H1 (cell line): ENCODE measurements around the gene PPP1R12B. TPM values are rescaled to one million over a fixed set of nuclear protein-coding genes. Genes with fewer than 3 reads are reported as not detected.

ENCODE experiments used
- CTCF ChIA-PET: fragments of 300-600 bp; sonication (Branson Sonifier 250); formaldehyde crosslinking; loops from one replicate; lab custom pipeline; 2021; ENCODE audit not compliant: partially characterized antibody; lab: Charles Lee
- POLR2A ChIA-PET: fragments of 300-600 bp; sonication (Branson Sonifier 250); formaldehyde crosslinking; loops from one replicate; lab custom pipeline; 2021; ENCODE audit warnings: inconsistent platforms; ENCODE audit not compliant: partially characterized antibody; lab: Charles Lee
- DNase-seq, 2 experiments: peaks; one replicate each; pipeline versions ENCODE4 v3.0.0 to v3.0.0-alpha.2; 2010 to 2022; ENCODE audit warnings: low spot score in 2 of 2, low read depth in 1 of 2, mixed read lengths in 1 of 2
- FAIRE-seq: peaks from 2 replicates; lab custom pipeline; 2011; peaks lifted over from hg19 to GRCh38; lab: Jason Lieb, UNC
- H2AFZ ChIP-seq: 2 replicates; pipeline ENCODE4 v1.8.1; 2012; ENCODE audit warnings: low read length, inconsistent platforms
- H2AK5ac ChIP-seq: 2 replicates; pipeline ENCODE4 v1.6.1; 2013; ENCODE audit warnings: low read depth, low read length
- H2BK120ac ChIP-seq: replicated peaks from 2 replicates; pipeline ENCODE3; 2013; ENCODE audit warnings: low read depth, low read length, inconsistent platforms
- H2BK12ac ChIP-seq: 2 replicates; pipeline ENCODE4 v1.6.1; 2013; ENCODE audit warnings: low read depth, low read length
- H2BK15ac ChIP-seq: 2 replicates; pipeline ENCODE4 v1.6.1; 2013; ENCODE audit warnings: low read length
- H2BK20ac ChIP-seq: 2 replicates; pipeline ENCODE4 v1.6.1; 2013; ENCODE audit warnings: low read length
- H2BK5ac ChIP-seq: 2 replicates; pipeline ENCODE4 v1.6.1; 2013; ENCODE audit warnings: low read depth, low read length
- H3K14ac ChIP-seq: 2 replicates; pipeline ENCODE4 v1.6.1; 2013; ENCODE audit warnings: inconsistent platforms; ENCODE audit not compliant: insufficient read length
- H3K18ac ChIP-seq: 2 replicates; pipeline ENCODE4 v1.6.1; 2013; ENCODE audit warnings: low read length; ENCODE audit errors: extremely low read depth
- H3K23ac ChIP-seq: 2 replicates; pipeline ENCODE4 v1.6.1; 2013; ENCODE audit warnings: inconsistent platforms; ENCODE audit not compliant: insufficient read length
- H3K23me2 ChIP-seq: 2 replicates; pipeline ENCODE4 v1.6.1; 2013; ENCODE audit warnings: low read depth, low read length
- H3K27ac ChIP-seq: 2 replicates; pipeline ENCODE4 v1.6.1; 2011; ENCODE audit warnings: low read depth, low read length, inconsistent platforms
- H3K27me3 ChIP-seq, 4 experiments: replicated peaks in 1 of 4; 1 replicate in 1 of 4; 2 replicates in 3 of 4; pipeline versions ENCODE4 v1.6.1 to v1.8.1; 2011 to 2013; ENCODE audit warnings: low read length in 3 of 4, mild to moderate bottlenecking in 3 of 4, inconsistent platforms in 2 of 4, mixed read lengths in 2 of 4, moderate library complexity in 1 of 4; ENCODE audit not compliant: control insufficient read depth in 3 of 4, insufficient read depth in 3 of 4; ENCODE audit errors: extremely low read depth in 1 of 4
- H3K36me3 ChIP-seq, 4 experiments: 2 replicates each; pipeline versions ENCODE4 v1.6.1 to v1.8.1; 2011 to 2013; ENCODE audit warnings: mild to moderate bottlenecking in 4 of 4, low read length in 3 of 4, moderate library complexity in 2 of 4, control low read depth in 1 of 4, inconsistent platforms in 1 of 4; ENCODE audit not compliant: insufficient read depth in 4 of 4, control insufficient read depth in 2 of 4
- H3K4ac ChIP-seq: replicated peaks from 2 replicates; pipeline ENCODE3; 2013; ENCODE audit warnings: low read length, low read depth, mixed read lengths, inconsistent platforms; ENCODE audit not compliant: insufficient read length
- H3K4me1 ChIP-seq, 4 experiments: replicated peaks in 1 of 4; 1 replicate in 1 of 4; 2 replicates in 3 of 4; pipeline versions ENCODE4 v1.6.1 to v1.8.1; 2011 to 2013; ENCODE audit warnings: low read length in 3 of 4, inconsistent platforms in 2 of 4, mixed read lengths in 1 of 4; ENCODE audit not compliant: insufficient read depth in 4 of 4, control insufficient read depth in 3 of 4
- H3K4me2 ChIP-seq, 2 experiments: 2 replicates each; pipeline versions ENCODE4 v1.6.1 to v1.8.1; 2011 to 2013; ENCODE audit warnings: low read depth in 2 of 2, low read length in 2 of 2, control low read depth in 1 of 2, inconsistent platforms in 1 of 2, mild to moderate bottlenecking in 1 of 2; ENCODE audit not compliant: insufficient read depth in 1 of 2
- H3K4me3 ChIP-seq, 4 experiments: fragments of 200-600, 300-600 bp in 1 of 4; sonication (generic), shearing (Covaris generic), sonication (Bioruptor Twin) in 1 of 4; 2 replicates each; pipeline versions ENCODE4 v1.5.1 to v1.8.1; 2011 to 2016; ENCODE audit warnings: low read length in 4 of 4, low read depth in 3 of 4, control low read depth in 2 of 4, inconsistent platforms in 2 of 4, mild to moderate bottlenecking in 2 of 4, mixed read lengths in 1 of 4, moderate library complexity in 1 of 4; ENCODE audit not compliant: insufficient read depth in 2 of 4; ENCODE audit errors: extremely low read depth in 1 of 4
- H3K56ac ChIP-seq: replicated peaks from 2 replicates; pipeline ENCODE3; 2013; ENCODE audit warnings: low read depth, mild to moderate bottlenecking, mixed read lengths, low read length, inconsistent platforms; ENCODE audit not compliant: insufficient read length
- H3K79me1 ChIP-seq: 2 replicates; pipeline ENCODE4 v1.6.1; 2013; ENCODE audit warnings: low read depth, low read length, control low read depth
- H3K79me2 ChIP-seq, 2 experiments: 2 replicates each; pipeline versions ENCODE4 v1.6.1 to v1.8.1; 2012 to 2013; ENCODE audit warnings: low read length in 2 of 2, mild to moderate bottlenecking in 2 of 2, inconsistent platforms in 1 of 2; ENCODE audit not compliant: insufficient read depth in 2 of 2, control insufficient read depth in 1 of 2
- H3K9ac ChIP-seq, 4 experiments: replicated peaks in 1 of 4; 1 replicate in 1 of 4; 2 replicates in 3 of 4; pipeline versions ENCODE4 v1.6.1 to v1.8.1; 2011 to 2013; ENCODE audit warnings: low read depth in 3 of 4, low read length in 3 of 4, control low read depth in 2 of 4, mild to moderate bottlenecking in 2 of 4, moderate library complexity in 2 of 4, inconsistent platforms in 1 of 4; ENCODE audit errors: extremely low read depth in 1 of 4
- H3K9me3 ChIP-seq, 2 experiments: 2 replicates each; pipeline versions ENCODE4 v1.6.1 to v1.8.1; 2012 to 2013; ENCODE audit warnings: mild to moderate bottlenecking in 2 of 2, moderate library complexity in 2 of 2, control low read depth in 1 of 2, inconsistent platforms in 1 of 2, low read depth in 1 of 2, low read length in 1 of 2, mixed read lengths in 1 of 2; ENCODE audit not compliant: insufficient read depth in 2 of 2
- H4K20me1 ChIP-seq, 2 experiments: replicated peaks in 1 of 2; 2 replicates each; pipeline versions ENCODE3 to v1.8.1; 2011 to 2013; ENCODE audit warnings: inconsistent platforms in 2 of 2, low read length in 2 of 2, mild to moderate bottlenecking in 1 of 2; ENCODE audit not compliant: insufficient read depth in 2 of 2, control insufficient read depth in 1 of 2
- H4K5ac ChIP-seq: 2 replicates; pipeline ENCODE4 v1.6.1; 2013; ENCODE audit warnings: low read length, low read depth, mixed read lengths, inconsistent platforms; ENCODE audit not compliant: insufficient read length
- H4K8ac ChIP-seq: 2 replicates; pipeline ENCODE4 v1.8.0; 2013; ENCODE audit warnings: mild to moderate bottlenecking, moderate library complexity, low read length, inconsistent platforms; ENCODE audit not compliant: insufficient read depth; ENCODE audit errors: extremely low read depth
- H4K91ac ChIP-seq: replicated peaks from 2 replicates; pipeline ENCODE3; 2013; ENCODE audit warnings: low read length, mixed read lengths, inconsistent platforms; ENCODE audit not compliant: insufficient read length
- ASH2L ChIP-seq: fragments of 200-600, 300-600 bp; sonication (generic); IDR thresholded peaks from one replicate; pipeline ENCODE4 v1.7.1; 2017; ENCODE audit warnings: low read length
- EZH2 ChIP-seq: fragments of 200-600 bp; sonication (generic); IDR thresholded peaks from 2 replicates; pipeline ENCODE4 v1.7.1; 2012; ENCODE audit warnings: low read depth, mild to moderate bottlenecking, moderate library complexity, low read length, inconsistent platforms; ENCODE audit not compliant: severe bottlenecking
- KDM5A ChIP-seq: fragments of 200-600 bp; IDR thresholded peaks from 2 replicates; pipeline ENCODE4 v1.7.1; 2012; ENCODE audit warnings: mild to moderate bottlenecking, low read length, inconsistent platforms, mixed read lengths
- MAFK ChIP-seq: IDR thresholded peaks from 2 replicates; pipeline ENCODE4 v1.6.1; 2012; ENCODE audit warnings: low read depth, mild to moderate bottlenecking, improper control_type of control experiment, low read length
- PHF8 ChIP-seq: fragments of 200-600 bp; sonication (generic); conservative IDR thresholded peaks from 2 replicates; pipeline ENCODE4 v1.7.1; 2012; ENCODE audit warnings: low read depth, mild to moderate bottlenecking, inconsistent platforms, low read length, moderate library complexity
- POU5F1 ChIP-seq: IDR thresholded peaks from 2 replicates; pipeline ENCODE4 v1.6.1; 2011; ENCODE audit warnings: low read depth, mild to moderate bottlenecking, low read length, moderate library complexity
- RBBP5 ChIP-seq: IDR thresholded peaks from 2 replicates; pipeline ENCODE4 v1.7.1; 2012; ENCODE audit warnings: low read depth, mild to moderate bottlenecking, inconsistent platforms, low read length, moderate library complexity, borderline replicate concordance
- RXRA ChIP-seq: IDR thresholded peaks from 2 replicates; pipeline ENCODE4 v1.6.1; 2011; ENCODE audit warnings: low read depth, mild to moderate bottlenecking, low read length, moderate library complexity; ENCODE audit not compliant: insufficient read depth
- SIRT6 ChIP-seq: IDR thresholded peaks from one replicate; pipeline ENCODE4 v1.7.1; 2012; ENCODE audit warnings: low read length, inconsistent platforms
- SP1 ChIP-seq: IDR thresholded peaks from 2 replicates; pipeline ENCODE4 v1.6.1; 2011; ENCODE audit warnings: low read depth, low read length
- USF2 ChIP-seq: IDR thresholded peaks from 2 replicates; pipeline ENCODE4 v1.6.1; 2011; ENCODE audit warnings: low read length, improper control_type of control experiment
- ZNF274 ChIP-seq: IDR thresholded peaks from 2 replicates; pipeline ENCODE4 v1.7.0; 2012; ENCODE audit warnings: low read length, borderline replicate concordance; ENCODE audit errors: extremely low read depth
- WGBS, 2 experiments: shearing (Covaris generic) in 1 of 2; methylation state at CpG; one replicate each; pipeline versions ENCODE4 v1.1.6 to v1.1.7; 2013 to 2015; ENCODE audit warnings: low lambda C conversion rate in 2 of 2, mixed read lengths in 2 of 2, inconsistent platforms in 1 of 2, low coverage in 1 of 2, missing lambda C conversion rate in 1 of 2; ENCODE audit not compliant: insufficient replicate concordance in 2 of 2, insufficient coverage in 1 of 2, insufficient read length in 1 of 2; ENCODE audit errors: extremely low coverage in 1 of 2, missing lambda C conversion rate in 1 of 2; 5-methylcytosine and 5-hydroxymethylcytosine counted together
- polyA plus RNA-seq, 7 experiments: library from polyadenylated mRNA; depleted of rRNA in 3 of 7; stranded (reverse) in 5 of 7; unstranded in 2 of 7; fragments of >200 nt in 5 of 7; fragments of 200-250 nt in 2 of 7; gene quantifications; 1 replicate in 5 of 7; 2 replicates in 1 of 7; 4 replicates in 1 of 7; pipeline versions ENCODE4 v1.2.1 to v1.2.3, GENCODE V29; 2011 to 2013; ENCODE audit warnings: missing spikeins in 2 of 7, mixed read lengths in 2 of 7
- total RNA-seq: library from RNA; stranded (reverse); fragmentation: NEBNext Ultra II Directional; extraction: Animal tissue kit (Norgen Biotek cat#: 25700); gene quantifications from 2 replicates; pipeline ENCODE4 v1.2.1, GENCODE V29; 2021

Gene PPP1R12B
- total and polyA plus RNA-seq, 2 of the 8 experiments (the other 6 are each of a cell fraction or from before 2014, with no cell fraction given) = 7.9 to 18.7 TPM

GRCh38 chr1:202597090-202597761 lies 248.7 kb downstream of the PPP1R12B start:
- H4K5ac ChIP-seq = no peak overlapping the region
- H2BK5ac ChIP-seq = no peak overlapping the region; the same call in 1 of the 2 replicates
- no peak overlapping the region for H3K27ac ChIP-seq
- no peak overlapping the region for H3K4ac ChIP-seq
- no peak overlapping the region for H2BK12ac ChIP-seq
- WGBS, 2 experiments = 81% methylated on average over 3 of the region's 3 CpGs; no CpG with 5 or more reads in 1 of the 2 experiments
- no peak for FAIRE-seq
- H3K9me3 ChIP-seq = no peaks in the 10 kb centered on the region
- no peak overlapping the region for H3K9ac ChIP-seq
- no peak overlapping the region for H3K4me3 ChIP-seq
- no peak overlapping the region for H2AFZ ChIP-seq
- no peak overlapping the region for H3K18ac ChIP-seq
- no peak overlapping the region for H3K56ac ChIP-seq
- no peak overlapping the region for H4K8ac ChIP-seq
- no peak overlapping the region for H2BK120ac ChIP-seq
- DNase-seq = no peak
- no peaks in the 10 kb centered on the region for H3K36me3 ChIP-seq
- no peaks in the 10 kb centered on the region for H3K27me3 ChIP-seq
- no peak overlapping the region for H3K14ac ChIP-seq
- CTCF ChIA-PET = interaction anchor here (0.7 to 2.2 kb wide), 4 partner anchors 8 to 195 kb away, joined by 3 to 8 read pairs (median 3); no protein-coding TSS in a partner anchor
- H3K4me1 ChIP-seq = no peaks in the 10 kb centered on the region
- no peak for TF ChIP-seq EZH2
- TF ChIP-seq KDM5A = no peak
- no peak for TF ChIP-seq USF2
- TF ChIP-seq POU5F1 = no peak
- TF ChIP-seq SIRT6 = no peak
- TF ChIP-seq MAFK = no peak
- TF ChIP-seq RXRA = no peak
- no peak for TF ChIP-seq PHF8
- TF ChIP-seq ASH2L = no peak
- no peak for TF ChIP-seq RBBP5
- no peak for TF ChIP-seq ZNF274
- no peak for TF ChIP-seq SP1
- no peaks in the 10 kb centered on the region for H3K79me1 ChIP-seq
- no peak overlapping the region for H2BK15ac ChIP-seq
- POLR2A ChIA-PET = no interaction called here
- no peaks in the 10 kb centered on the region for H3K79me2 ChIP-seq
- H3K4me2 ChIP-seq = no peak overlapping the region
- no peak overlapping the region for H4K91ac ChIP-seq
- no peak overlapping the region for H3K23ac ChIP-seq
- peaks cover 0 to 2% of the 10 kb centered on the region in 2 experiments for H4K20me1 ChIP-seq
- no peak overlapping the region for H2AK5ac ChIP-seq
- no peaks in the 10 kb centered on the region for H3K23me2 ChIP-seq
- no peak overlapping the region for H2BK20ac ChIP-seq
